Right lobe of liver (tissue), 4 donors: ENCODE data around the gene KRTAP5-4.

Experiments
- CTCF ChIP-seq, 4 donors: fragments of 200-600 bp in 3 of 4; fragments of 450-650 bp in 1 of 4; IDR thresholded peaks; one replicate each; pipeline versions ENCODE4 v1.5.1 to v1.8.0; 2016 to 2022; ENCODE audit warnings: antibody characterized with exemption in 4 of 4, mild to moderate bottlenecking in 2 of 4
- POLR2A ChIP-seq: fragments of 450-650 bp; IDR thresholded peaks from one replicate; pipeline ENCODE4 v1.6.1; 2017; ENCODE audit warnings: antibody characterized with exemption, mild to moderate bottlenecking
- donor health status: DM: no; HTN: no; CAD: no.
- donor health status: DM: no; HTN: no; CAD: no.
- donor health status: DM: no; HTN: yes; CAD: no.

GRCh38 chr11:1597994-1598380 is 24.0 kb downstream of the KRTAP5-4 start, which contains the start of gene KRTAP5-2:
- TF ChIP-seq CTCF (IDR thresholded peaks at IDR 0.05) (no peak), POLR2A (no peak)
